Ishikawa (cell line): ENCODE measurements around the gene EEF2K.

Experiments used
- CEBPB ChIP-seq: IDR thresholded peaks from 2 replicates; pipeline ENCODE4 v1.6.1; 2012
- EP300 ChIP-seq: IDR thresholded peaks from 2 replicates; pipeline ENCODE4 v1.6.1; 2012; ENCODE audit warnings: borderline replicate concordance
- FOXM1 ChIP-seq: IDR thresholded peaks from 2 replicates; pipeline ENCODE4 v1.6.1; 2012; ENCODE audit warnings: low read depth, borderline replicate concordance
- MAX ChIP-seq: IDR thresholded peaks from 2 replicates; pipeline ENCODE4 v1.6.1; 2012
- NFIC ChIP-seq: IDR thresholded peaks from 2 replicates; pipeline ENCODE4 v1.6.1; 2012
- REST ChIP-seq: IDR thresholded peaks from 2 replicates; pipeline ENCODE4 v1.6.1; 2012; ENCODE audit warnings: low read depth, mild to moderate bottlenecking
- TAF1 ChIP-seq: IDR thresholded peaks from 2 replicates; pipeline ENCODE4 v1.6.1; 2012; ENCODE audit warnings: low read depth, mild to moderate bottlenecking
- TEAD4 ChIP-seq: IDR thresholded peaks from 2 replicates; pipeline ENCODE4 v1.6.1; 2012
- YY1 ChIP-seq: IDR thresholded peaks from 2 replicates; pipeline ENCODE4 v1.6.1; 2012; ENCODE audit warnings: low read depth

- TF ChIP-seq YY1 (no peak), MAX (no peak), TAF1 (no peak), FOXM1 (no peak), REST (no peak), EP300 (no peak), CEBPB (no peak), TEAD4 (no peak), NFIC (no peak)
Measured at GRCh38 chr16:22307838-22308237, 101.8 kb downstream of the EEF2K start.
